ENCODE data around the gene MYNN. TPM values are rescaled to one million over a fixed set of nuclear protein-coding genes. Genes with fewer than 3 reads are reported as not detected.

MYNN gene
- total RNA-seq, 1 experiment from 2014 or later = 13.5 TPM

GRCh38 chr3:169838511-169839030 lies 65.4 kb downstream of the MYNN start:
- ChIA-PET POLR2A (no interaction called here), CTCF (no interaction called here)
- intact Hi-C loops (cut with micrococcal nuclease) = no loop called here

More at GRCh38 chr3:169838511-169839030, 65.4 kb downstream of the MYNN start:
- H3K4me2 ChIP-seq (ENCODE audit: low read length) = no peak overlapping the region
- no TSS peak for BruUV-seq (replicated peaks)
- H3K27ac ChIP-seq (ENCODE audit: low read depth, low read length) = no peak overlapping the region
- no peaks in the 10 kb centered on the region for H3K36me3 ChIP-seq (ENCODE audit: control insufficient read depth in 1 of 2, insufficient read depth in 2 of 2, low read length in 2 of 2)
- DNase-seq (ENCODE audit: low read depth, low spot score) (no peak), ATAC-seq (no peak)
- no peaks in the 10 kb centered on the region for H3K9me3 ChIP-seq (ENCODE audit: control insufficient read depth in 1 of 2, insufficient read depth in 1 of 2, low read depth in 1 of 2, low read length in 2 of 2)
- H3K9ac ChIP-seq (ENCODE audit: low read length) = no peak overlapping the region
- no peak overlapping the region for H2AFZ ChIP-seq (ENCODE audit: low read depth, low read length, poor library complexity, severe bottlenecking)
- no peak for TF ChIP-seq ATF3 (IDR thresholded peaks at IDR 0.05)
- TF ChIP-seq SP1 (IDR thresholded peaks at IDR 0.05; ENCODE audit: low read depth) = no peak
- TF ChIP-seq POLR2A (IDR thresholded peaks at IDR 0.05; ENCODE audit: borderline replicate concordance, extremely low read depth, insufficient read depth, insufficient read length) = no peak
- no peak for TF ChIP-seq SRF (IDR thresholded peaks at IDR 0.05; ENCODE audit: low read depth)
- TF ChIP-seq MAX (IDR thresholded peaks at IDR 0.05) = no peak
- TF ChIP-seq POLR2AphosphoS5 (IDR thresholded peaks at IDR 0.05; ENCODE audit: low read depth, low read length) = no peak
- TF ChIP-seq ZFX (IDR thresholded peaks at IDR 0.05) = no peak
- TF ChIP-seq TCF7L2 (IDR thresholded peaks at IDR 0.05; ENCODE audit: borderline replicate concordance, extremely low read depth, insufficient read depth, insufficient read length) = no peak
- TF ChIP-seq ZNF274 (IDR thresholded peaks at IDR 0.05; ENCODE audit: low read depth, low read length) = no peak
- TF ChIP-seq EZH2phosphoT487 (IDR thresholded peaks at IDR 0.05; ENCODE audit: borderline replicate concordance) = no peak
- H3K4me1 ChIP-seq (ENCODE audit: control insufficient read depth in 1 of 2, insufficient read depth in 2 of 2, low read length in 2 of 2) = no peaks in the 10 kb centered on the region
- H3K9me2 ChIP-seq (ENCODE audit: insufficient read depth) = no peaks in the 10 kb centered on the region
- no peaks in the 10 kb centered on the region for H3K79me2 ChIP-seq (ENCODE audit: insufficient read depth, low read length)
- RAD21 ChIA-PET (ENCODE audit: low non-redundant PET in 1 of 2, low total read pairs in 2 of 2, uncharacterized antibody in 2 of 2, unreplicated experiment in 2 of 2) = no interaction called here
- H3K27me3 ChIP-seq (ENCODE audit: insufficient read depth, low read length) = no peaks in the 10 kb centered on the region
- no peak overlapping the region for H3K4me3 ChIP-seq (replicated peaks in 1 of 2; ENCODE audit: low read depth in 1 of 2, low read length in 2 of 2)
- H4K20me1 ChIP-seq (ENCODE audit: insufficient read depth) = no peaks in the 10 kb centered on the region

Other genes with a start within 250 kb of the MYNN start
- 3.1 TPM for gene MECOM, start 109.7 kb upstream of the MYNN start, total RNA-seq (2021; ENCODE audit: unreplicated experiment)
- gene TERC, start 8.3 kb upstream of the MYNN start, total RNA-seq (2021; ENCODE audit: unreplicated experiment) = 47.0 TPM
- gene ACTRT3, start 3.8 kb upstream of the MYNN start, total RNA-seq (2021; ENCODE audit: unreplicated experiment) = 1.2 TPM
- not detected for gene LRRIQ4, start 39.5 kb downstream of the MYNN start, total RNA-seq (2021; ENCODE audit: unreplicated experiment)
- not detected for gene LRRC34, start 39.5 kb downstream of the MYNN start, total RNA-seq (2021; ENCODE audit: unreplicated experiment)
- not detected for gene LRRC31, start 96.5 kb downstream of the MYNN start, total RNA-seq (2021; ENCODE audit: unreplicated experiment)
- gene SAMD7, start 138.2 kb downstream of the MYNN start, total RNA-seq (2021; ENCODE audit: unreplicated experiment) = not detected
- gene SEC62, start 193.4 kb downstream of the MYNN start, total RNA-seq (2021; ENCODE audit: unreplicated experiment) = 55.4 TPM